ENCODE data around the gene AIG1. TPM values are rescaled to one million over a fixed set of nuclear protein-coding genes. Genes with fewer than 3 reads are reported as not detected.

AIG1 gene
- total and polyA plus RNA-seq, 2 donors (not counting 1 experiment from before 2014, with no cell fraction given): 40.6 to 42.2 TPM

DNA sequence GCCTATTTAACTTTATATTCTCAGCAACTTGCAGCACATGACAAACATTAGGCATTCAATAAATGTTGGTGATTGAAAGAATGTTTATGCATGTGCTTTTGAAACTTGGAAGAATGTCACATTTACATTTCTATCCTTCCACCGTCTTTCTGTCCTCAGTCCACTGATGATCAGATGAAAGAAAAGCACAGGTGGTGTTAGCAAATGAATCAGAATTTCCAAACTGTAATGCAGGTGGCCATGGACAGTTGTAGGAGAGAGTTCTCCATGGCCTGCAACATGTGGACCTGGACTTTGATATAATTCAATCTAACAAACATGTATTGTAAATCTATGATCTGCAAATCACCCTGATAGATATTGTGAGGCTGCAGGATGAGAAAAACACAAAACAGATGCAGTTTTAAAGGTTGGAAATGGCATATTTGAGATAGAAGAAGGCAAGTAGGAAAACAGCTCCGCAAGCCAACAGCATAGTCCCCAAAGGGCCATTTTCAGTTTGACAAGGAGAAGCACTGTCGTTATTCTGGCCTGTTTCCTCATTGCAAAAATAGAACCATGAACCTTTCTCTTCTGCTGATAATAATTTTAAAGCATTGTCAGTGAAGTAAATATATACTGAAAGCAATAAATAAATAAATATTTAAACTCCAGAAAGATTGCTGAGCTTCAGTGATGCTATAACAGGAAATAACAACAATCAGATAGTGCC is 119.4 kb downstream of the AIG1 start:
- no peaks in the 10 kb centered on the region for H3K4me1 ChIP-seq (ENCODE audit: control insufficient read depth, extremely low read depth, insufficient read depth, low read length)
- H3K79me2 ChIP-seq (ENCODE audit: control insufficient read depth, insufficient read depth, low read length): no peaks in the 10 kb centered on the region
- H3K9me3 ChIP-seq (ENCODE audit: control insufficient read depth, insufficient read depth, low read depth, low read length): no peaks in the 10 kb centered on the region
- no peaks in the 10 kb centered on the region for H4K20me1 ChIP-seq (ENCODE audit: control insufficient read depth, extremely low read depth, insufficient read depth, low read length)
- H3K27ac ChIP-seq (ENCODE audit: insufficient read depth, low read length): no peak overlapping the region
- TF ChIP-seq, protein P1, sequence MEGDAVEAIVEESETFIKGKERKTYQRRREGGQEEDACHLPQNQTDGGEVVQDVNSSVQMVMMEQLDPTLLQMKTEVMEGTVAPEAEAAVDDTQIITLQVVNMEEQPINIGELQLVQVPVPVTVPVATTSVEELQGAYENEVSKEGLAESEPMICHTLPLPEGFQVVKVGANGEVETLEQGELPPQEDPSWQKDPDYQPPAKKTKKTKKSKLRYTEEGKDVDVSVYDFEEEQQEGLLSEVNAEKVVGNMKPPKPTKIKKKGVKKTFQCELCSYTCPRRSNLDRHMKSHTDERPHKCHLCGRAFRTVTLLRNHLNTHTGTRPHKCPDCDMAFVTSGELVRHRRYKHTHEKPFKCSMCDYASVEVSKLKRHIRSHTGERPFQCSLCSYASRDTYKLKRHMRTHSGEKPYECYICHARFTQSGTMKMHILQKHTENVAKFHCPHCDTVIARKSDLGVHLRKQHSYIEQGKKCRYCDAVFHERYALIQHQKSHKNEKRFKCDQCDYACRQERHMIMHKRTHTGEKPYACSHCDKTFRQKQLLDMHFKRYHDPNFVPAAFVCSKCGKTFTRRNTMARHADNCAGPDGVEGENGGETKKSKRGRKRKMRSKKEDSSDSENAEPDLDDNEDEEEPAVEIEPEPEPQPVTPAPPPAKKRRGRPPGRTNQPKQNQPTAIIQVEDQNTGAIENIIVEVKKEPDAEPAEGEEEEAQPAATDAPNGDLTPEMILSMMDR (conservative IDR thresholded peaks at IDR 0.05 in 1 of 2, IDR thresholded peaks at IDR 0.05 in 1 of 2; ENCODE audit: low read depth in 1 of 2, low read length in 2 of 2): no peak
- no peak for TF ChIP-seq EZH2 (IDR thresholded peaks at IDR 0.05; ENCODE audit: low read length, missing control alignments)
- H3K9ac ChIP-seq (ENCODE audit: insufficient read depth, low read length): no peak overlapping the region
- no peak overlapping the region for H3K4me2 ChIP-seq (ENCODE audit: extremely low read depth, insufficient read depth, low read length)
- H3K27me3 ChIP-seq (ENCODE audit: control insufficient read depth, insufficient read depth, low read length): no peaks in the 10 kb centered on the region
- no peak for DNase-seq (ENCODE audit: low read depth in 2 of 2)
- H3K4me3 ChIP-seq (replicated peaks in 1 of 4; ENCODE audit: control extremely low read depth in 1 of 4, insufficient read depth in 1 of 4, low read depth in 3 of 4, low read length in 4 of 4): no peak overlapping the region
- no peaks in the 10 kb centered on the region for H3K36me3 ChIP-seq (ENCODE audit: control insufficient read depth, insufficient read depth, low read length)
- H2AFZ ChIP-seq (ENCODE audit: low read length): no peak overlapping the region

DNA sequence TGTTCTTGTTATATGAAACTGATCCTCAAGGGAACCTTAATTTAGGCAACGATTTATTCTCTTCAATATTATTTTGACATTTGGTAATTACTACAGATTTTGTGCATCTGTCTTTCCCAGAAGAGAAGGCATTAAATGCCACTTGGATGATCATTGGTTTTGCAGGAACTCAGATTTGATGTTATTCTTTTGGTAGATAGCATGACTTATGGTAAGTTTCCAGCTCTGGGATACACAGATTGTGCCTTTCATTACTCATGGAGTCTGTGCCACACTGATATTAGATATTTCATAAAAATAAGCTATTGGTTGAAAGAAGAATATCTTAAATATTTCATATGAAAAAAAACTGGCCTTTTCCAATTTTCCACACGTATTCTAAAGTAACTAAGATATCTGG is 120.1 kb downstream of the AIG1 start:
- TF ChIP-seq EZH2 (IDR thresholded peaks at IDR 0.05; ENCODE audit: low read length, missing control alignments): no peak
- TF ChIP-seq, protein P1 (conservative IDR thresholded peaks at IDR 0.05 in 1 of 2, IDR thresholded peaks at IDR 0.05 in 1 of 2; ENCODE audit: low read depth in 1 of 2, low read length in 2 of 2): no peak
- peak in 1 of 2 donors; percentile 19 for DNase-seq (ENCODE audit: low read depth in 2 of 2)
- Histone ChIP-seq H3K79me2 (ENCODE audit: control insufficient read depth, insufficient read depth, low read length) (no peaks in the 10 kb centered on the region), H3K36me3 (ENCODE audit: control insufficient read depth, insufficient read depth, low read length) (no peaks in the 10 kb centered on the region), H3K27ac (ENCODE audit: insufficient read depth, low read length) (no peak overlapping the region), H3K9me3 (ENCODE audit: control insufficient read depth, insufficient read depth, low read depth, low read length) (no peaks in the 10 kb centered on the region), H3K4me1 (ENCODE audit: control insufficient read depth, extremely low read depth, insufficient read depth, low read length) (no peaks in the 10 kb centered on the region), H3K4me3 (replicated peaks in 1 of 4; ENCODE audit: control extremely low read depth in 1 of 4, insufficient read depth in 1 of 4, low read depth in 3 of 4, low read length in 4 of 4) (no peak overlapping the region), H3K9ac (ENCODE audit: insufficient read depth, low read length) (no peak overlapping the region), H3K4me2 (ENCODE audit: extremely low read depth, insufficient read depth, low read length) (no peak overlapping the region), H2AFZ (ENCODE audit: low read length) (no peak overlapping the region), H3K27me3 (ENCODE audit: control insufficient read depth, insufficient read depth, low read length) (no peaks in the 10 kb centered on the region), H4K20me1 (ENCODE audit: control insufficient read depth, extremely low read depth, insufficient read depth, low read length) (no peaks in the 10 kb centered on the region)

DNA sequence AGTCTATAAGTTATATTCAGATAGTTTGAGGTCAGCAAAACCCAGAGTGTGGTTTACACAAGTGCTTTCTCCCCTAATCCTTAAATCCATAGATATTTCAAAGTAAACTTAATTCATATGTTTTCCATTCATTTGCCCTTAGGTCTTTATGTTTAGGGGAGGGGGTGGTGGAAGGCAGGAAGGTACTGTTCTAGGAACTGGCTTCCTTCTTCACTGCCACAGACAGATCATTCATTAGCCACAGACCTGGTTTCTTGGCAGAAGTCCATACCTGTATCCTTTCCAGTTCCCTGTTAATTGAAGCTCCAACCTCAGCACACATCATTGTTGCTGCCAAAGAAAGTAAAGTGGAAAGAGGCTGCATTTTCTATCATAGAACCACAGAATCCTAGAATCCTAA is 123.0 kb downstream of the AIG1 start:
- Histone ChIP-seq H3K4me2 (ENCODE audit: extremely low read depth, insufficient read depth, low read length) (no peak overlapping the region), H3K36me3 (ENCODE audit: control insufficient read depth, insufficient read depth, low read length) (no peaks in the 10 kb centered on the region), H3K9ac (ENCODE audit: insufficient read depth, low read length) (no peak overlapping the region), H3K4me3 (replicated peaks in 1 of 4; ENCODE audit: control extremely low read depth in 1 of 4, insufficient read depth in 1 of 4, low read depth in 3 of 4, low read length in 4 of 4) (no peak overlapping the region), H3K79me2 (ENCODE audit: control insufficient read depth, insufficient read depth, low read length) (no peaks in the 10 kb centered on the region), H4K20me1 (ENCODE audit: control insufficient read depth, extremely low read depth, insufficient read depth, low read length) (no peaks in the 10 kb centered on the region), H3K27me3 (ENCODE audit: control insufficient read depth, insufficient read depth, low read length) (no peaks in the 10 kb centered on the region), H2AFZ (ENCODE audit: low read length) (no peak overlapping the region), H3K4me1 (ENCODE audit: control insufficient read depth, extremely low read depth, insufficient read depth, low read length) (no peaks in the 10 kb centered on the region), H3K9me3 (ENCODE audit: control insufficient read depth, insufficient read depth, low read depth, low read length) (no peaks in the 10 kb centered on the region), H3K27ac (ENCODE audit: insufficient read depth, low read length) (no peak overlapping the region)
- TF ChIP-seq, protein P1 (conservative IDR thresholded peaks at IDR 0.05 in 1 of 2, IDR thresholded peaks at IDR 0.05 in 1 of 2; ENCODE audit: low read depth in 1 of 2, low read length in 2 of 2): no peak
- no peak for TF ChIP-seq EZH2 (IDR thresholded peaks at IDR 0.05; ENCODE audit: low read length, missing control alignments)
- DNase-seq (ENCODE audit: low read depth in 2 of 2): peak in 1 of 2 donors; percentile 55
